IMR-90 (cell line): Measurements from ENCODE around the gene PEX26. TPM values are rescaled to one million over a fixed set of nuclear protein-coding genes. Genes with fewer than 3 reads are reported as not detected.
"Not testable (repeated sequence)": the region's sequence is repeated elsewhere in the genome, so short reads cannot be mapped to it uniquely, and the experiment has no call there.

Experiments
- ATAC-seq: fragments of 200-7000 bp; cut with Tn5 transposase; 2 replicates; pipeline ENCODE4 v1.9.1; 2020; ENCODE audit warnings: low read depth, mild to moderate bottlenecking, moderate library complexity
- BruUV-seq: library from RNA; stranded (reverse); fragments of 400-500 nt; replicated peaks from 2 replicates; lab custom pipeline; 2021; lab: Mats Ljungman, UMichigan
- CTCF ChIA-PET: fragments of 300-600 bp; formaldehyde crosslinking; extraction: SDS; loops from one replicate; lab custom pipeline; 2021; ENCODE audit warnings: antibody characterized with exemption; lab: Yijun Ruan, JAX
- POLR2A ChIA-PET: fragments of 300-600 bp; sonication (Branson Sonifier 250); formaldehyde crosslinking; loops from one replicate; lab custom pipeline; 2022; ENCODE audit warnings: antibody characterized with exemption; ENCODE audit not compliant: unreplicated experiment; lab: Charles Lee
- DNase-seq: peaks from one replicate; pipeline ENCODE4 v3.0.0; 2013
- H2AFZ ChIP-seq: replicated peaks from 2 replicates; pipeline ENCODE3; 2013; ENCODE audit warnings: low read length, mild to moderate bottlenecking; ENCODE audit not compliant: poor library complexity
- H2AK5ac ChIP-seq: 2 replicates; pipeline ENCODE4 v1.6.1; 2013; ENCODE audit warnings: low read depth, low read length, inconsistent platforms
- H2AK9ac ChIP-seq: replicated peaks from 2 replicates; pipeline ENCODE3; 2013; ENCODE audit warnings: mild to moderate bottlenecking, low read depth, low read length, moderate library complexity; ENCODE audit not compliant: poor library complexity
- H2BK120ac ChIP-seq: 2 replicates; pipeline ENCODE4 v1.6.1; 2013; ENCODE audit warnings: low read depth, low read length, inconsistent platforms
- H2BK15ac ChIP-seq: 3 replicates; pipeline ENCODE4 v1.6.1; 2013; ENCODE audit warnings: low read depth, low read length, inconsistent platforms
- H2BK20ac ChIP-seq: 2 replicates; pipeline ENCODE4 v1.6.1; 2013; ENCODE audit warnings: low read depth, mild to moderate bottlenecking, inconsistent platforms, low read length, moderate library complexity
- H2BK5ac ChIP-seq: 2 replicates; pipeline ENCODE4 v1.6.1; 2013; ENCODE audit warnings: mild to moderate bottlenecking, low read depth, low read length, inconsistent platforms; ENCODE audit not compliant: poor library complexity, severe bottlenecking
- H3K14ac ChIP-seq: replicated peaks from 2 replicates; pipeline ENCODE4 v1.6.1; 2013; ENCODE audit warnings: low read depth, low read length, inconsistent platforms
- H3K18ac ChIP-seq: 2 replicates; pipeline ENCODE4 v1.6.1; 2013; ENCODE audit warnings: low read depth, low read length, control low read depth
- H3K23ac ChIP-seq: 2 replicates; pipeline ENCODE4 v1.6.1; 2013; ENCODE audit warnings: low read depth, low read length, inconsistent platforms
- H3K27ac ChIP-seq: 2 replicates; pipeline ENCODE4 v1.5.1; 2013; ENCODE audit warnings: mild to moderate bottlenecking, control low read depth, low read length; ENCODE audit not compliant: insufficient read depth
- H3K27me3 ChIP-seq: 2 replicates; pipeline ENCODE4 v1.6.1; 2013; ENCODE audit warnings: low read length; ENCODE audit not compliant: control insufficient read depth, insufficient read depth
- H3K36me3 ChIP-seq: 2 replicates; pipeline ENCODE4 v1.6.1; 2013; ENCODE audit warnings: low read length, mixed read lengths; ENCODE audit not compliant: control insufficient read depth, insufficient read depth
- H3K4ac ChIP-seq: 2 replicates; pipeline ENCODE4 v1.6.1; 2013; ENCODE audit warnings: low read depth, low read length, inconsistent platforms
- H3K4me1 ChIP-seq: 2 replicates; pipeline ENCODE4 v1.6.1; 2013; ENCODE audit warnings: low read length, mixed read lengths; ENCODE audit not compliant: control insufficient read depth, insufficient read depth
- H3K4me2 ChIP-seq: 2 replicates; pipeline ENCODE4 v1.6.1; 2013; ENCODE audit warnings: low read depth, mild to moderate bottlenecking, control low read depth, low read length, moderate library complexity
- H3K4me3 ChIP-seq: 2 replicates; pipeline ENCODE4 v1.5.1; 2013; ENCODE audit warnings: low read depth, mild to moderate bottlenecking, control low read depth, low read length, moderate library complexity; ENCODE audit not compliant: insufficient read depth
- H3K56ac ChIP-seq: 2 replicates; pipeline ENCODE4 v1.6.1; 2013; ENCODE audit warnings: low read length, inconsistent platforms; ENCODE audit not compliant: insufficient read depth; ENCODE audit errors: extremely low read depth
- H3K79me1 ChIP-seq, 2 experiments: 2 replicates each; pipeline ENCODE4 v1.6.1; 2013; ENCODE audit warnings: low read length in 2 of 2, inconsistent platforms in 1 of 2, low read depth in 1 of 2
- H3K9ac ChIP-seq: 2 replicates; pipeline ENCODE4 v1.6.1; 2013; ENCODE audit warnings: low read depth, low read length, control low read depth
- H3K9me1 ChIP-seq: 2 replicates; pipeline ENCODE4 v1.6.1; 2013; ENCODE audit warnings: low read length, inconsistent platforms; ENCODE audit not compliant: insufficient read depth
- H3K9me3 ChIP-seq: 2 replicates; pipeline ENCODE4 v1.6.1; 2013; ENCODE audit warnings: low read length; ENCODE audit not compliant: control insufficient read depth, insufficient read depth
- H4K20me1 ChIP-seq: 2 replicates; pipeline ENCODE4 v1.6.1; 2013; ENCODE audit warnings: low read length, inconsistent platforms; ENCODE audit not compliant: insufficient read depth
- H4K5ac ChIP-seq: 2 replicates; pipeline ENCODE4 v1.6.1; 2013; ENCODE audit warnings: mild to moderate bottlenecking, low read depth, low read length, control low read depth
- H4K8ac ChIP-seq, 2 experiments: 2 replicates each; pipeline ENCODE4 v1.6.1; 2013; ENCODE audit warnings: low read depth in 2 of 2, low read length in 2 of 2, control low read depth in 1 of 2, inconsistent platforms in 1 of 2
- H4K91ac ChIP-seq: 2 replicates; pipeline ENCODE4 v1.6.1; 2013; ENCODE audit warnings: low read depth, low read length, inconsistent platforms; ENCODE audit not compliant: insufficient read depth
- CHD1 ChIP-seq: IDR thresholded peaks from 2 replicates; pipeline ENCODE4 v1.6.1; 2012; ENCODE audit warnings: low read depth, low read length, improper control_type of control experiment
- FOS ChIP-seq: fragments of 150-350 bp; IDR thresholded peaks from 2 replicates; pipeline ENCODE4 v1.6.1; 2016; ENCODE audit warnings: low read depth, low read length
- POLR2A ChIP-seq: IDR thresholded peaks from 2 replicates; pipeline ENCODE4 v1.6.1; 2012; ENCODE audit warnings: mild to moderate bottlenecking, low read depth, low read length
- WGBS, 2 experiments: methylation state at CpG; one replicate each; pipeline versions ENCODE4 v1.1.5 to v1.1.7; 2013; ENCODE audit warnings: missing lambda C conversion rate in 2 of 2; ENCODE audit not compliant: insufficient read length in 1 of 2; ENCODE audit errors: extremely low coverage in 2 of 2; 5-methylcytosine and 5-hydroxymethylcytosine counted together
- dilution Hi-C: fragments of 300-500 bp; cut with HindIII; formaldehyde crosslinking; loops from one replicate; pipeline ENCODE4 v1.14.3; 2018; ENCODE audit warnings: low sequenced_read_pairs; ENCODE audit not compliant: unreplicated experiment
- in situ Hi-C: fragments of 300-500 bp; cut with MboI; formaldehyde crosslinking; loops from 3 replicates; pipeline ENCODE4 v1.14.3; 2019; ENCODE audit warnings: low sequenced_read_pairs, inconsistent platforms, mixed read lengths
- intact Hi-C: fragments of 100-400 bp; cut with micrococcal nuclease; formaldehyde crosslinking; loops from 2 replicates; pipeline ENCODE4 v1.10.0; 2022
- polyA plus RNA-seq, 3 experiments: library from polyadenylated mRNA; depleted of rRNA; stranded (reverse); fragments of >200 nt; gene quantifications; 2 replicates each; pipeline ENCODE4 v1.2.3, GENCODE V29; 2012; ENCODE audit warnings: low replicate concordance in 1 of 3
- total RNA-seq: library from RNA; depleted of rRNA; stranded (reverse); fragments of >200 nt; gene quantifications from 2 replicates; pipeline ENCODE4 v1.2.3, GENCODE V29; 2012
- TF ChIP-seq, protein P1 (sequence below): conservative IDR thresholded peaks from 2 replicates; pipeline ENCODE4 v1.5.1; 2012; ENCODE audit warnings: mild to moderate bottlenecking, low read depth, low read length, improper control_type of control experiment

Gene PEX26
- total and polyA plus RNA-seq, 2 of the 4 experiments (the other 2 are of a cell fraction), result 12.2 to 18.5 TPM

GRCh38 chr22:18050065-18050464, 27.7 kb upstream of the PEX26 start:
- H3K23ac ChIP-seq, result no peak overlapping the region
- peak overlapping the region; percentile 48 for H2AFZ ChIP-seq
- H4K5ac ChIP-seq, result no peak overlapping the region
- no peak overlapping the region for H4K91ac ChIP-seq
- H3K27ac ChIP-seq, result no peak overlapping the region
- intact Hi-C loops (no loop called here), in situ Hi-C loops (loop anchor here (25.0 kb wide), 1 partner anchor 488 kb away; the partner anchor contains the start of gene SLC25A18), dilution Hi-C loops (no loop called here)
- H3K9ac ChIP-seq, result no peak overlapping the region
- no peak overlapping the region for H3K4me2 ChIP-seq
- BruUV-seq, result no TSS peak
- no peak overlapping the region for H3K4me3 ChIP-seq
- H3K9me1 ChIP-seq, result 0 out of 2 replicates have a peak, but pooled peaks cover 6% of the 10 kb centered on the region
- no peak overlapping the region for H2BK5ac ChIP-seq
- H3K56ac ChIP-seq, result no peak overlapping the region
- CTCF ChIA-PET, result no interaction called here
- H3K36me3 ChIP-seq, result no peaks in the 10 kb centered on the region
- no peak overlapping the region for H3K14ac ChIP-seq
- no peak overlapping the region; the same call in 1 of the 2 replicates for H3K4ac ChIP-seq
- 0 out of 2 replicates have a peak overlapping the region, but pooled peaks have one; percentile 13 for H2AK5ac ChIP-seq
- 0 out of 2 replicates have a peak overlapping the region, but pooled peaks have one; percentile 27 for H2BK120ac ChIP-seq
- no peak overlapping the region; the same call in 1 of the 2 replicates for H2BK20ac ChIP-seq
- no peaks in the 10 kb centered on the region for H3K79me1 ChIP-seq
- no peaks in the 10 kb centered on the region for H3K9me3 ChIP-seq
- H4K8ac ChIP-seq, result no peak overlapping the region
- WGBS, 2 experiments, result no CpG with 5 or more reads among the region's 5 CpGs
- TF ChIP-seq, protein P1, sequence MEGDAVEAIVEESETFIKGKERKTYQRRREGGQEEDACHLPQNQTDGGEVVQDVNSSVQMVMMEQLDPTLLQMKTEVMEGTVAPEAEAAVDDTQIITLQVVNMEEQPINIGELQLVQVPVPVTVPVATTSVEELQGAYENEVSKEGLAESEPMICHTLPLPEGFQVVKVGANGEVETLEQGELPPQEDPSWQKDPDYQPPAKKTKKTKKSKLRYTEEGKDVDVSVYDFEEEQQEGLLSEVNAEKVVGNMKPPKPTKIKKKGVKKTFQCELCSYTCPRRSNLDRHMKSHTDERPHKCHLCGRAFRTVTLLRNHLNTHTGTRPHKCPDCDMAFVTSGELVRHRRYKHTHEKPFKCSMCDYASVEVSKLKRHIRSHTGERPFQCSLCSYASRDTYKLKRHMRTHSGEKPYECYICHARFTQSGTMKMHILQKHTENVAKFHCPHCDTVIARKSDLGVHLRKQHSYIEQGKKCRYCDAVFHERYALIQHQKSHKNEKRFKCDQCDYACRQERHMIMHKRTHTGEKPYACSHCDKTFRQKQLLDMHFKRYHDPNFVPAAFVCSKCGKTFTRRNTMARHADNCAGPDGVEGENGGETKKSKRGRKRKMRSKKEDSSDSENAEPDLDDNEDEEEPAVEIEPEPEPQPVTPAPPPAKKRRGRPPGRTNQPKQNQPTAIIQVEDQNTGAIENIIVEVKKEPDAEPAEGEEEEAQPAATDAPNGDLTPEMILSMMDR, result no peak
- TF ChIP-seq CHD1 (no peak), FOS (no peak), POLR2A (no peak)
- POLR2A ChIA-PET, result no interaction called here
- no peak overlapping the region for H2AK9ac ChIP-seq
- 0 out of 2 replicates have a peak, but pooled peaks cover 2% of the 10 kb centered on the region for H3K4me1 ChIP-seq
- DNase-seq (no peak), ATAC-seq (no peak)
- no peak overlapping the region for H3K18ac ChIP-seq
- H2BK15ac ChIP-seq, result 0 out of 3 replicates have a peak overlapping the region, but pooled peaks have one; percentile 21
- no peaks in the 10 kb centered on the region for H3K27me3 ChIP-seq
- H4K20me1 ChIP-seq, result no peaks in the 10 kb centered on the region

GRCh38 chr22:18051113-18051512, 26.7 kb upstream of the PEX26 start:
- H3K9me3 ChIP-seq, H4K8ac ChIP-seq, H3K27me3 ChIP-seq, H3K27ac ChIP-seq, DNase-seq, H3K56ac ChIP-seq, H3K36me3 ChIP-seq, H3K9ac ChIP-seq, H2AK9ac ChIP-seq, intact Hi-C loops, dilution Hi-C loops, H4K5ac ChIP-seq, ATAC-seq, CTCF ChIA-PET, H2AK5ac ChIP-seq, H3K18ac ChIP-seq, H3K4me1 ChIP-seq, H3K4me2 ChIP-seq, H4K20me1 ChIP-seq, H2BK15ac ChIP-seq, H4K91ac ChIP-seq, BruUV-seq, H2AFZ ChIP-seq, H3K79me1 ChIP-seq, H3K9me1 ChIP-seq, H3K23ac ChIP-seq, H3K4me3 ChIP-seq, H2BK120ac ChIP-seq, H3K14ac ChIP-seq, H2BK5ac ChIP-seq, POLR2A ChIA-PET, H3K4ac ChIP-seq: not testable (repeated sequence)
- in situ Hi-C loops, result loop anchor here (25.0 kb wide), 1 partner anchor 489 kb away; the partner anchor contains the start of gene SLC25A18
- peak overlapping the region; percentile 44; the same call in 1 of the 2 replicates for H2BK20ac ChIP-seq
- 20% methylated on average over 1 of the region's 12 CpGs; no CpG with 5 or more reads in 1 of the 2 experiments for WGBS, 2 experiments
